ENCODE data around the gene PRKCE.

PRKCE gene

DNA sequence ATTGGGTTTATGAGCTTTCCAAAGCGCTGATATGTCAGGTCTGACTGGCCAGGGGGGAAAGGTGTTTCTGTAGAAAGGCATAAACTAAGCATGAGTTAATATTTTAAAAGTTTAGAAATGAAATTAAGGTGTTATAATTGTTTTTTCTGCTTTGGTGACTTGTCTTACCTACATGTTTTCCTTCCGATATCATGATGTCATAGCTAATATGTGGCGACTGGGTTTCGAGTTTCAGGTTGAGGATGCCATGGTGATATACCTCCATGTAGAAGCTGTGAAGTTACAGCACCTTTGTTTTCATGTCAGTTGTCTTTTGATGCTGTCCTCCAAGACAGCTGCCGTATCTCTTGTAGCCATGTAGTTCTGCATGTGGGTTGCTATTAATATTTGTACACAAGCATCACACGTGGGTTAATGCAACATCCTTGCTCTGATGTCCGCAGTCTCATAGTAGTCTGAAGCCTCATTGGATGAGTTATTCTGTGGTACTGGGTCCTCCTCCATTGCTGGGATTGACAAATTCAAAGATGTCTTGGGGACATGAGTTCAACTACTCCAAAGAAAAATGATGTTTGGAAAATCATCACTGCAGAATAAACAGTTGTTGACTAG lies 230.6 kb downstream of the PRKCE start:
- TF ChIP-seq GATA2 (IDR thresholded peaks at IDR 0.05; ENCODE audit: low read depth, low read length): no peak
- TF ChIP-seq GATA3 (IDR thresholded peaks at IDR 0.05; ENCODE audit: low read depth, low read length): no peak

DNA sequence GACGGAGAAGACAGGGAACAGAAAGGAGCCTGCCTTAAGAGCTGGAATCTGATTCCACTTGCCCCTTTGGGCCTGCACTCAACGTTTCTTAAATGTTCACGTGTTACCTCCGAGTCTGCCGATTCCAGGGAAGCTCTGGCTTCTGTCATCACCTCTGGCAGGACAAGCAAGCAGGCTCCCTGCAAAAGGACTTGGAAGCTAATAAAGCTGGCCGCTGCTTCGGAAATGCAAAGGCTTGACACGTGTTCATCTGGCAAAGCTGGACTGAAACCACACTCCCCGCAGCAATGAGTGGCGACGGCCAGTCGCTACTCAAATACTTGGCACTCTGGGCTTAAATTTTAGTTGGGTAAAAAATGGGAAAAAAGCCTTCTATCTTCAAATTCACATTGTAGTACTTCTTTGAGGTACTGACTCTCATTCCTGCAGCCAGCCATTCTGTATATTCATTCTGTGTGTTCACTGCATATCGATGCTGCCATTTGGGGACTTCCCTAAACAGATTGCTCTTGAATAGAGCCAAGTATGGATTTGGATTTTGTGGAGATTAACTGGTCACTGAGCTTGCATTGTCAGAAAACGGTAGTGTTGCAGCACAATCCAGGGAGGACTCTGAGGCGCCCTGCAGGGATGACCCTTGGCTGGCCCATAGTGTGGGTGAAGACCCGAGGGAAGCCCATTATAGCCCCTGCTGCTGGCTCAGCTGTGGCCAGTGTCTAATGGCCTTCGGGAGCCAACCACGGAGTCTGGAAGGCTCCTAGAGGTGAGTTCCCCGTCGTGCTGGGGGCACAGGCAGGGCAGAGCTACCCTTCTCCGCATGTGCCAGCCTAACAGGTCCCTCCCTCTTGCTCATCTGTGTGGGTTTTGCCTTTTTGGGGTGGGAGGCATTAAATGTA lies 231.5 kb downstream of the PRKCE start:
- TF ChIP-seq GATA3 (IDR thresholded peaks at IDR 0.05; ENCODE audit: low read depth, low read length): no peak
- TF ChIP-seq GATA2 (IDR thresholded peaks at IDR 0.05; ENCODE audit: low read depth, low read length): no peak

DNA sequence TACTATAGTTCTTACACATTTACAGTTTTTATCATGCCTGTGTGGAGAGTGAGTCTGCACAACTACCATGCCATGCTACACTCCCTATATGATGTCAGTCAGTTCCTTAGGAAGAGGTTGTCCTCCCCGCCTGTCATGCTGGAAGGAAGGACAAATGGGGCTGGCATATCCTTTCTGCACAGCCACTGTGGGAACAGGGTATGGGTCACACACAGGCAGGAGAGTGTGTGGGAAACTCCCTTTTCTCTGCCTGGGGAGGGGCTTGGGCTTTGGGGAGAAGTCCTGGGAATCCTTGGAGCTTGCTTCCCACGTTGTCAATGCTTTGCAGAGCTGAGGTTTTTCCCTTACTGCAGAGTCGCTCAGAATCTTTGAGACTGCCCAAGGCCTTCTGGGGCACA lies 232.1 kb downstream of the PRKCE start:
- TF ChIP-seq GATA3 (IDR thresholded peaks at IDR 0.05; ENCODE audit: low read depth, low read length) (no peak), GATA2 (IDR thresholded peaks at IDR 0.05; ENCODE audit: low read depth, low read length) (no peak)

DNA sequence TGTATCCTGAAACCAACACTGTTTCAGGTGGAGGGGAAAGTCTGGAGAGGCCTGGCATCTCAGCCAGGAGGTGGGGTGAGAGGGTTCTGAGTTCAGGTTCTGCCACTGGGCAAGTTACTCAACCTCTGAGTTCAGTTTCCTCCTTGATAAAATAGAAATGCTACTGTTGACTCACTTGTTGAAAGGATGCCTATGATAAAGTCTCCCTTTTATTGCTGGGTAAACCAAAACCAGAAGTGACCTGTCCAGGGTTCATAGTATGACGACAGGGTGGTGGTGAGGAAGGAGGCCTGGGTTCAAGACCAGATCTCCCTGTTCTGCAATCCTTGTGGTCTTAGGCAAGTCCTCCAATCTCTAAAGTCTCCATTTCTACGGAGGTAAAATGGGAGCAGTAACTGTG lies 232.7 kb downstream of the PRKCE start:
- TF ChIP-seq GATA2 (IDR thresholded peaks at IDR 0.05; ENCODE audit: low read depth, low read length) (no peak), GATA3 (IDR thresholded peaks at IDR 0.05; ENCODE audit: low read depth, low read length) (no peak)

DNA sequence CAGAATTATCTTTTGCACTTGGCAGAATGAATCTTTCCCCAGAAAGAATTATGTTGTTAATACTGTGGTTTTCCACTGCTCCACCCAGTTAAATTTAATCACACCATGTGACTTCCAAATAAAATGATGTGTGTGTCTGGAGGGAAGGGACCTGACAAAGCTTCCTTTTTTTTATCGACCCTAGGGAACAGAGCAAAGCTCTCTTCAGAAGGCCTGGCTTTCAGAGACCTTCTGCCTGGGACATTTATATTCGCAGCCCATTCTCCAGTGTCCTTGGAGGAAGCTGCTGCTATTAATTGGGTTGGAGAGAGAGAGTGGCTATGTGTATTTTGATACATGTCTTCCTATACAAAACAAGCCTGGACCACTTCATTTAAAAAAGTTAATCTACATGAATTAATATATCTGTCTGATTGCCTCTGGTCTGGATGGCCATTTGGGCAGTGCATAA lies 233.7 kb downstream of the PRKCE start:
- TF ChIP-seq GATA3 (IDR thresholded peaks at IDR 0.05; ENCODE audit: low read depth, low read length): no peak
- no peak for TF ChIP-seq GATA2 (IDR thresholded peaks at IDR 0.05; ENCODE audit: low read depth, low read length)

DNA sequence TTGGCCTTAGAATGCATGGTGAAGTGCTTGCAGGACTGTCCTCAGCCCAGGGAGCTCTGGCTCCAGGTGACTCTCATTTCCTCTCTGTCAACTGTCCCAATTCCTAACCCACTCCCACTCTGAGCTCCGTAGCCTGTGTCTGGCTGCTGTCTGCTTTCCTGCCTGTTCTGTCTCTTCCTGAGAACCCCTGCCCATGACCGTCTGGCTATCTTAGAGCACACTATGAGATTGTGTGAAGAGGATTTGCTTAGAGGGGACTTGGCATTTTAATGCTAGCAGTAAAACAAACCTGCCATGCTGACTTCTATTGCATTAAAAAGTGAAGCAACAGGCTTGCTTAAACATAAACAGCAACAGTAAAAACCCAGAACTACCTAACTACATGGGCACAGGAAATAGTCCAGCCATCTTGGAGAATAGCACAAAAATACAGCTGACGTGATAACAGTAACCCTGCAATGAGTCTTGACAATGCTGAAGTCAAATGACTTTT lies 234.7 kb downstream of the PRKCE start:
- TF ChIP-seq GATA3 (IDR thresholded peaks at IDR 0.05; ENCODE audit: low read depth, low read length) (no peak), GATA2 (IDR thresholded peaks at IDR 0.05; ENCODE audit: low read depth, low read length) (no peak)

DNA sequence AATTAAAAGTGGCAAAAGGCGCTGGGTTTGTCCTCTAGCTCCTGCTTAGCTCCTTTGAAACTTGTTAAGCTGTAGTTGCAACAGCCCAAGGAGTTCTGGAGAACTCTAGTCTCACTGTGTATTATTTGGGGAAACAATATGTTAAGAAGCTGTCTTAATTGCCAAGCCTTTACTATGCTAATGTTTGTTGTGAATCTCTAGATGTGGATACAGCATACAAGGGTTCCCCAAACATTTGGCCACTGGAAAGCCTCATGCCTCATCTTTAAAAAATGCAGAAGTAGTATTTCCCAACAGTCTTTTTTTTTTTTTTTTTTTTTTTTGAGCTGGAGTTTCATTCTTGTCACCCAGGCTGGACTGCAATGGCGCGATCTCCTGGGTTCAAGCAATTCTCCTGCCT lies 236.7 kb downstream of the PRKCE start:
- no peak for TF ChIP-seq GATA2 (IDR thresholded peaks at IDR 0.05; ENCODE audit: low read depth, low read length)
- TF ChIP-seq GATA3 (IDR thresholded peaks at IDR 0.05; ENCODE audit: low read depth, low read length): no peak

DNA sequence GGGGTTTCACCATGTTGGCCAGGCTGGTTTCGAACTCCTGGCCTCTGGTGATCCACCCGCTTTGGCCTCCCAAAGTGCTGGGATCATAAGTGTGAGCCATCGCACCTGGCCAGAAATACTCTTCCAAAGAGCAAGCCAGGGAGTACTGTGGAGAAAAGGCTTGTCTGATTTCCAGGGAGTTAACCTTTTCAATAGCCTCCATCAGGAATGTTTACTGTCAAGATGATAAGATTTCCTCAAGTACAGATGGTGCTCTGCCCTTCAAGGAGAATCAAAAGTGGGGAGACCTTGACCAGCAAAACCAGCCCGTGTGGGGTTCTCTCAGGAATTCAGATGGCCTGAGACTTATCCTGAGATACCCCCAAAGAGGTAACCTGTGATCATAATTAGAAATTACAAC lies 237.2 kb downstream of the PRKCE start:
- no peak for TF ChIP-seq GATA3 (IDR thresholded peaks at IDR 0.05; ENCODE audit: low read depth, low read length)
- TF ChIP-seq GATA2 (IDR thresholded peaks at IDR 0.05; ENCODE audit: low read depth, low read length): no peak

DNA sequence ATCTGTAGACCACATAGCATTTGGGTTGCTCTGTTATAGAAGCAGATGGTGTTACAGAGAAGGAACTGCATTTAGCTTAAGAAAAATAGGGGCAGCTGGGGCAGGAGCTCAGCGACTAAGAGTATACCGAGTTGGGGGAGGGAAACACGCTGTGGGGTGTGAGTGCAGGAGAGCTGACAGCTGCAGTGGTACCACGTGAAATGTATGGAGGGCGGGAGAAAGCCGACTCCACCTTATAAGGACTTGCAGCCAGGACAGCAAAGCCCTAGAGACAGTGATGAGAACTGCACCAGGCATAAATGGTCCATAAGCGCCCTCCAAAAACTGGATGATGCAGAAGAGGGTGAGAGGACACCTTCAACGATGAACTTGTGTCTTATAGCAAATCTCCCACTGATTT lies 237.6 kb downstream of the PRKCE start:
- TF ChIP-seq GATA2 (IDR thresholded peaks at IDR 0.05; ENCODE audit: low read depth, low read length) (no peak), GATA3 (IDR thresholded peaks at IDR 0.05; ENCODE audit: low read depth, low read length) (no peak)

DNA sequence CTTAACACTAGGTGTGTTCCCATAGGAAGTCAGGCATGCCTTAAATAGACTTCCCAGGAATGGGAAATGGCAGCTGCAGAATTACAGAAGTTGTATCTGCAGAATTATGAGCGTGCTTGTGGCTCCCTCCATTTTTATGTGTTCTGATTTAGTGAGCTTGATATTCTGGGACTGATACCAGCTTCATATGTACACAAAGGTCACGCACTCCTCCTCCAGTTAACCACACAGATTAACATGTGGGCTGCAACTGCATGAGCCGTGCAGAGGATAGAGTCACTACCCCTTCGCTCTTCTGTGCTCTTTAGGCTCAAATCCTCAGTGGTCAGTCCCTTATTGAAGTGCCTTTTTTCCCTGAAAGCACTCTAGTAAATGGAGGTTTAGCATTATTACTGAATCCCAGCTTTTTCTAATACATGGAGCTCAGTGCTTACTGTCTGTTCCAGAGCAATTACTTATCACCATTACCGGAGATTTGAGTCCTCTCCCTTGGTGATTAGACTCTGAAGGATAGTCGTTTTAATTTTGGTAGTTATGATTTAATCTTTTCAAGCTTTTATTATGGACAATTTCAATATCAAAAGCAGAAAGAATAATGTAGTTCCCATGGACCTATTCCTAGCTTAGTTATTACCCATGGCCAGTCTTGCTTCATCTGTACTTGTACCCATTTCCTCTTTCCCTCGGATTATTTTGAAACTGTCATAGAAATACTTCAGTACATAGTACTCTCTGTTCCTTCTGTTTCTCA lies 238.3 kb downstream of the PRKCE start:
- TF ChIP-seq GATA2 (IDR thresholded peaks at IDR 0.05; ENCODE audit: low read depth, low read length) (no peak), GATA3 (IDR thresholded peaks at IDR 0.05; ENCODE audit: low read depth, low read length) (no peak)

DNA sequence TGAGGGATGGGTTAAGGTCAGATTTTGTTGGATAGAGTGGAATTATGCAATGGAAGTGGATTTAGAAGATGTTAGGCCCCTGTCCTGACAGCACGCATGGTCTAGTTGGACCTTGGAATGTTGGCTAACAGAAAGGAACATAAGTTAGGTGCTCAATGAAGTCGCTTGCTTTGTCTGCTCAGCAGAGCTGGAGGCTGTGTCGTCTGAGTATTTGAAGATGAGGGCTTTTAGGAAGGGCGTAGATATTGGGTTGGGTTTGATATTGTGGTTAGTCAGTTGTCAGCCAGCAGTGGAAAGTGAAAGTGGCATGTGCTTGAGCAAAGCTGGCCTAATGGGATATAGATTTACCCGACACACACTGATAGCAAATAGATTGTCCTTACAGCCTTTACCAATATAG lies 239.3 kb downstream of the PRKCE start:
- no peak for TF ChIP-seq GATA2 (IDR thresholded peaks at IDR 0.05; ENCODE audit: low read depth, low read length)
- no peak for TF ChIP-seq GATA3 (IDR thresholded peaks at IDR 0.05; ENCODE audit: low read depth, low read length)

DNA sequence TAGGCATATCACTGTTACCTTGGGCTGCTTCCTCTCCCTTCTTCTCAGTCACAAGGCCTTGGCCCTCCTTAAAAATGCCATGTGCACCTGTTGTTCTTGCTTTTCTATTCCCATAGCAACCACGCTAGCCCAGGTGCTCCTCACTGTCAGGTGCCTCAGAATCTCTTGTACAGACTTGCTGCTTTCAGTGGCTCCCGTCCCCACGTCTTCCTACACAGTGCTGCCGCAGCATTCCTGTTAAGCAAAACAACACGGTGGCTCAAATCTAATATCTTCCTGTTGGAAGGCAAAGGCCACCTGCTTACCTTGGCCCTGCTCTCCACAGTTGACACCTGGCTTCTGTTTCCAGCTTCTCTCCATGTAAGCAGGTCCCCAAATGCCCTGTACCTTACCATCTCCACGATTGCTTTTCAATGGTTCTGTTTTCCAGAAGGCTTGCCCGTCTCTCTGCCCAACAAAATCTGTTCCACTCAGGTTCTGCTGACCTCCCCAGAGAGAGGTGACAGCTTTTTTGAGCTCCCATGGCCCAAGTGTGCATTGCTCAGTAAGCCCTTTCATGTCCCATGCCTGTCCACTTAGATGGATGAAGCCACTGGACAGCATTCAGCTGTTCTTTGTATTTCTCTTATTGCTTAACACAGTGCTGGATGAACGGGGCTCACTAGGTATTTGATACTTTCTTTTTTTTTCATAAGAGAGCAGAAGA lies 240.4 kb downstream of the PRKCE start:
- TF ChIP-seq GATA2 (IDR thresholded peaks at IDR 0.05; ENCODE audit: low read depth, low read length) (no peak), GATA3 (IDR thresholded peaks at IDR 0.05; ENCODE audit: low read depth, low read length) (no peak)

DNA sequence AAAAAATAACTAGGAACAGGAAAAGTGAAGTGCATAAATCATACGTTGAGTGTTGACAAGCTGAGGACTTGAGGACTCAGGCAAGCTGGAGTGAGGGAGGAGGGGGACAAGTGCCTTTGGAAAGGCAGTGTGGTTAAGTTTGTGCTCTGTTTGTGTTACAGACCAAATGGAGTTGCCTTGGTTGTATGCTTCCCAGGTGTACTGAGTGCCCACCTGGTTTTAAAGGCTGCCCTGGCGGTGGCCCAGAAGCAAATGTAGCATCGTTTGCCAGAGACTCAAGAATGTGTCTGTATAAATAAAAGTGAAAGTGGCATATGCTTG lies 240.9 kb downstream of the PRKCE start:
- TF ChIP-seq GATA2 (IDR thresholded peaks at IDR 0.05; ENCODE audit: low read depth, low read length) (no peak), GATA3 (IDR thresholded peaks at IDR 0.05; ENCODE audit: low read depth, low read length) (no peak)

DNA sequence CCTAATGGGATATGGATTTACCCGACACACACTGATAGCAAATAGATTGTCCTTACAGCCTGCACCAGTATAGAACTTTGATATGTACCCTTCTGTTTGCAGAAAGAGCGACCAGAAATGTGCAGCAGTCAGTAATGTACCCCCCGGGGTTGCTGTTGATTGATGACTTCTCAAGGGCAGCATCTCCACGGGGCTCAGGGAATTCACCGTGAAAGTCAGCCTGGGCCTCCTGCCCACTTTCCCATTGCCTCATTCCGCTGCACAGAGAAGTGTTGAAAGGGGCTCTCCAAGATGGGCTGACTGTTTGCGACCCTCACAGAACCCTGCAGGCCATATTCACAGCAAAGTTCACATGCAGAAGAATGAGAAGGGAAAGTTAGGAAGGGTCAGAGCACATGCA lies 241.3 kb downstream of the PRKCE start:
- TF ChIP-seq GATA3 (IDR thresholded peaks at IDR 0.05; ENCODE audit: low read depth, low read length): no peak
- TF ChIP-seq GATA2 (IDR thresholded peaks at IDR 0.05; ENCODE audit: low read depth, low read length): no peak
